Transverse colon (tissue), 4 donors: ENCODE data around the gene WDFY2.

Experiments
- CTCF ChIP-seq, 5 experiments: fragments of 200-600 bp in 3 of 5; fragments of 450-650 bp in 2 of 5; sonication (generic) in 3 of 5; IDR thresholded peaks; 1 replicate in 2 of 5; 2 replicates in 3 of 5; pipeline ENCODE4 v1.5.1; 2016 to 2017; ENCODE audit warnings: antibody characterized with exemption in 5 of 5, inconsistent platforms in 3 of 5, mild to moderate bottlenecking in 2 of 5, moderate library complexity in 1 of 5
- EP300 ChIP-seq: sonication (generic); formaldehyde crosslinking; IDR thresholded peaks from one replicate; pipeline ENCODE4 v1.6.1; 2017; ENCODE audit warnings: antibody characterized with exemption, low read depth
- POLR2A ChIP-seq: fragments of 450-650 bp; IDR thresholded peaks from one replicate; pipeline ENCODE4 v1.6.1; 2016; ENCODE audit warnings: antibody characterized with exemption, mild to moderate bottlenecking, moderate library complexity
- POLR2AphosphoS5 ChIP-seq, 3 donors: sonication (generic); formaldehyde crosslinking; IDR thresholded peaks; one replicate each; pipeline ENCODE4 v1.6.1; 2016; ENCODE audit warnings: antibody characterized with exemption in 3 of 3

GRCh38 chr13:51647067-51647466 lies 62.8 kb downstream of the WDFY2 start:
- no peak for TF ChIP-seq EP300
- TF ChIP-seq CTCF (IDR thresholded peaks at IDR 0.05), result no peak
- no peak for TF ChIP-seq POLR2AphosphoS5 (IDR thresholded peaks at IDR 0.05)
- TF ChIP-seq POLR2A, result no peak
